BLaER1 (cell line): Measurements from ENCODE around the gene BST1.

Experiments used
- H3K27ac ChIP-seq: shearing (Covaris generic); formaldehyde crosslinking; 2 replicates; pipeline ENCODE4 v1.8.1; 2022
- H3K27me3 ChIP-seq: shearing (Covaris generic); formaldehyde crosslinking; 2 replicates; pipeline ENCODE4 v1.8.1; 2022
- H3K36me3 ChIP-seq: shearing (Covaris generic); formaldehyde crosslinking; 2 replicates; pipeline ENCODE4 v1.8.1; 2022
- H3K4me1 ChIP-seq: shearing (Covaris generic); formaldehyde crosslinking; 2 replicates; pipeline ENCODE4 v1.8.1; 2022
- H3K4me2 ChIP-seq: shearing (Covaris generic); formaldehyde crosslinking; 2 replicates; pipeline ENCODE4 v1.8.1; 2022
- H3K4me3 ChIP-seq: shearing (Covaris generic); formaldehyde crosslinking; 2 replicates; pipeline ENCODE4 v1.8.1; 2022
- H3K9ac ChIP-seq: shearing (Covaris generic); formaldehyde crosslinking; 2 replicates; pipeline ENCODE4 v1.8.1; 2022
- H3K9me3 ChIP-seq: shearing (Covaris generic); formaldehyde crosslinking; 2 replicates; pipeline ENCODE4 v1.8.1; 2022
- H4K20me1 ChIP-seq: shearing (Covaris generic); formaldehyde crosslinking; 2 replicates; pipeline ENCODE4 v1.8.1; 2022
- Cebpa-rat ChIP-seq: shearing (Covaris generic); IDR thresholded peaks from 2 replicates; pipeline ENCODE4 v1.8.1; 2022

BST1 gene

GRCh38 chr4:15688051-15688450, 14.8 kb upstream of the BST1 start:
- Histone ChIP-seq H3K27me3 (no peaks in the 10 kb centered on the region), H3K9ac (no peak overlapping the region), H3K4me3 (no peak overlapping the region), H4K20me1 (no peaks in the 10 kb centered on the region), H3K9me3 (no peaks in the 10 kb centered on the region), H3K27ac (no peak overlapping the region), H3K36me3 (peaks cover 41% of the 10 kb centered on the region), H3K4me2 (no peak overlapping the region), H3K4me1 (peaks cover 21% of the 10 kb centered on the region)
- TF ChIP-seq Cebpa-rat = no peak

GRCh38 chr4:15689540-15689939, 13.3 kb upstream of the BST1 start:
- no peak overlapping the region for H3K4me3 ChIP-seq
- 0 out of 2 replicates have a peak, but pooled peaks cover 4% of the 10 kb centered on the region for H3K9me3 ChIP-seq
- H3K4me2 ChIP-seq = no peak overlapping the region
- TF ChIP-seq Cebpa-rat = no peak
- peaks cover 11% of the 10 kb centered on the region for H3K4me1 ChIP-seq
- no peaks in the 10 kb centered on the region for H3K27me3 ChIP-seq
- H3K27ac ChIP-seq = no peak overlapping the region
- no peaks in the 10 kb centered on the region for H4K20me1 ChIP-seq
- H3K9ac ChIP-seq = no peak overlapping the region
- H3K36me3 ChIP-seq = peaks cover 39% of the 10 kb centered on the region

GRCh38 chr4:15690020-15690809, 12.7 kb upstream of the BST1 start:
- Histone ChIP-seq H3K4me2 (no peak overlapping the region), H3K4me3 (no peak overlapping the region), H3K36me3 (peaks cover 35% of the 10 kb centered on the region), H3K27me3 (no peaks in the 10 kb centered on the region), H3K9me3 (0 out of 2 replicates have a peak, but pooled peaks cover 4% of the 10 kb centered on the region), H4K20me1 (no peaks in the 10 kb centered on the region), H3K4me1 (peaks cover 11% of the 10 kb centered on the region), H3K27ac (no peak overlapping the region), H3K9ac (no peak overlapping the region)
- TF ChIP-seq Cebpa-rat = no peak

GRCh38 chr4:15691346-15692135, 11.3 kb upstream of the BST1 start:
- Histone ChIP-seq H3K27me3 (no peaks in the 10 kb centered on the region), H3K36me3 (peaks cover 21% of the 10 kb centered on the region), H4K20me1 (no peaks in the 10 kb centered on the region), H3K9me3 (0 out of 2 replicates have a peak, but pooled peaks cover 4% of the 10 kb centered on the region), H3K4me1 (peaks cover 11% of the 10 kb centered on the region), H3K4me2 (peak overlapping the region; percentile 44), H3K9ac (no peak overlapping the region), H3K27ac (no peak overlapping the region), H3K4me3 (no peak overlapping the region)
- TF ChIP-seq Cebpa-rat = no peak

- Histone ChIP-seq H3K9ac (no peak overlapping the region), H3K4me3 (no peak overlapping the region), H3K36me3 (peaks cover 12% of the 10 kb centered on the region; the same call in 1 of the 2 replicates), H3K27ac (no peak overlapping the region), H3K9me3 (0 out of 2 replicates have a peak, but pooled peaks cover 5% of the 10 kb centered on the region), H3K4me1 (peaks cover 11% of the 10 kb centered on the region), H3K27me3 (no peaks in the 10 kb centered on the region), H4K20me1 (no peaks in the 10 kb centered on the region), H3K4me2 (no peak overlapping the region)
- no peak for TF ChIP-seq Cebpa-rat
Observed at GRCh38 chr4:15692602-15693001, 10.3 kb upstream of the BST1 start.

GRCh38 chr4:15694431-15694830, 8.4 kb upstream of the BST1 start:
- H3K4me2 ChIP-seq = no peak overlapping the region
- H4K20me1 ChIP-seq = no peaks in the 10 kb centered on the region
- peaks cover 11% of the 10 kb centered on the region for H3K4me1 ChIP-seq
- no peak overlapping the region for H3K4me3 ChIP-seq
- TF ChIP-seq Cebpa-rat = no peak
- H3K9me3 ChIP-seq = peaks cover 18% of the 10 kb centered on the region; the same call in 1 of the 2 replicates
- no peaks in the 10 kb centered on the region for H3K27me3 ChIP-seq
- no peak overlapping the region for H3K9ac ChIP-seq
- H3K27ac ChIP-seq = no peak overlapping the region
- 0 out of 2 replicates have a peak, but pooled peaks cover 2% of the 10 kb centered on the region for H3K36me3 ChIP-seq

GRCh38 chr4:15695240-15695699, 7.6 kb upstream of the BST1 start:
- Histone ChIP-seq H3K27ac (no peak overlapping the region), H3K4me1 (peaks cover 11% of the 10 kb centered on the region), H3K36me3 (no peaks in the 10 kb centered on the region), H3K9me3 (peaks cover 27% of the 10 kb centered on the region; the same call in 1 of the 2 replicates), H3K4me2 (no peak overlapping the region), H3K9ac (no peak overlapping the region), H4K20me1 (no peaks in the 10 kb centered on the region), H3K27me3 (no peaks in the 10 kb centered on the region), H3K4me3 (no peak overlapping the region)
- no peak for TF ChIP-seq Cebpa-rat

- Histone ChIP-seq H4K20me1 (no peaks in the 10 kb centered on the region), H3K9me3 (peaks cover 28% of the 10 kb centered on the region; the same call in 1 of the 2 replicates), H3K4me2 (no peak overlapping the region), H3K4me1 (peaks cover 11% of the 10 kb centered on the region), H3K27me3 (no peaks in the 10 kb centered on the region), H3K9ac (no peak overlapping the region), H3K36me3 (no peaks in the 10 kb centered on the region), H3K4me3 (no peak overlapping the region), H3K27ac (no peak overlapping the region)
- no peak for TF ChIP-seq Cebpa-rat
Observed at GRCh38 chr4:15695729-15696128, 7.1 kb upstream of the BST1 start.

- Histone ChIP-seq H3K36me3 (no peaks in the 10 kb centered on the region), H4K20me1 (no peaks in the 10 kb centered on the region), H3K4me2 (no peak overlapping the region), H3K9ac (no peak overlapping the region), H3K27me3 (no peaks in the 10 kb centered on the region), H3K4me1 (peaks cover 1% of the 10 kb centered on the region), H3K9me3 (peaks cover 34% of the 10 kb centered on the region; the same call in 1 of the 2 replicates), H3K27ac (no peak overlapping the region), H3K4me3 (no peak overlapping the region)
- TF ChIP-seq Cebpa-rat = no peak
Observed at GRCh38 chr4:15696866-15697265, 6.0 kb upstream of the BST1 start.
